DMS153 treated with DMSO at 0.1 percent for 48 hours (cell line): ENCODE results near the gene KATNAL2.
"Not testable (repeated sequence)": the region's sequence is repeated elsewhere in the genome, so short reads cannot be mapped to it uniquely, and the experiment has no call there.

ENCODE experiments used
- DNase-seq: peaks from one replicate; lab custom pipeline; 2025; ENCODE audit not compliant: unreplicated experiment; lab: John Stamatoyannopoulos, UW

Gene KATNAL2

GRCh38 chr18:47030887-47031286 lies 113.5 kb downstream of the KATNAL2 start:
- DNase-seq: not testable (repeated sequence)

GRCh38 chr18:47032945-47033344 lies 115.5 kb downstream of the KATNAL2 start:
- no peak for DNase-seq

DNA sequence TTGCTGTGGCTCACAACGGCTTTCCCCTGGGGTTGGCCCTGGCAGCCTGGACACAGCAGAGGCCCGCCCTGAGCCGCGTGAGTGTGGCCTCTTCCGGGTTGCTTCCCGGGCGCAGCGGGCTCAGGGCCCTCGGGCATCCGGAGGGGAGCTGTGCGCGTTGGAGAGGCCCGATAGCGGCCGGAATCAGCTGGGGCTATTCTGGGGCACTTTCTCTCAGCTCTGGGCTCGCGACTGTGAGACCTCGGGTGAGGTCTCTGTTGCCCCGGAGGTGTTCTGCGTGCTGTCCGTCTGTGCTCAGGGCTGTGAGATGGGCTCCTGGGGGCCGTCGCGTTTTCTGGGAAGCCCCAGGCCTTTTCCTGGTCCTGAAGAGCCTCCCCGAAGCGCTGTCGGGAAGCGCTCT lies 117.2 kb downstream of the KATNAL2 start:
- DNase-seq: not testable (repeated sequence)

GRCh38 chr18:47035156-47035671 lies 117.8 kb downstream of the KATNAL2 start, which contains the start of gene ELOA2:
ELOA2 (minus strand) TSS chr18:47035621; CDS start chr18:47035264, 357 bp downstream.
- no peak for DNase-seq

- peak; percentile 24 for DNase-seq
Observed at GRCh38 chr18:47036298-47036874, 119.0 kb downstream of the KATNAL2 start.

DNA sequence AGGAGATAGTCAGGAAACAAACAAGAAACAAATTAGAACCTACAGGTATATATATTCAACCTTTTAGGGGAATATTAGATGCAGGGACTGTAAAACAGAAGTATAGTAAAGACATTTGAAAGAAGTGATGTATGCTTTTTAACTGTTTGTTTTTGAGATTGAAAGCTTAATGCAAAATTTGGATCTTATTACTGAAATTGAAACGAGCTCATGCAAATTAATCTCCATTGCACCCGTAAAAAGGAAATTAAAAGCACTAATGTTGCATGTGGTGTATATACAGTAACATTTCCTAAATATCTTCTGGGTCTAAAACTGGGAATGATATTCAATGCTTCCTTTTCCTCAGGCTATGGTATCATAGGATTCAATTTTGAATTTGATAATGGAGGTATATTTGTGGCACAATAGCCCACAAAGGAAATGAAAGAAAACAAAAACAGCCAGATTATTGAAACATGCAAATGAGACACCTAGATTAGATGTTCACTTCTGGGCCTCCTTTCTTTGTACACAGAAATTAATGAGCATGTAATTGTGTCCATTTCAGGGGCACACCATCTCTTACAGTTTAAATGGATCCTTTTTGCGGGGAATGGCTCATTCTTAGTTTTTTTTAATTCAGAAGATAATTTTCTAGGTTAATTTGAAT lies 119.7 kb downstream of the KATNAL2 start:
- no peak for DNase-seq

- no peak for DNase-seq
Observed at GRCh38 chr18:47040982-47041381, 123.6 kb downstream of the KATNAL2 start.

- DNase-seq: no peak
Observed at GRCh38 chr18:47050468-47050867, 133.1 kb downstream of the KATNAL2 start.

GRCh38 chr18:47054369-47054768 lies 137.0 kb downstream of the KATNAL2 start:
- no peak for DNase-seq

DNA sequence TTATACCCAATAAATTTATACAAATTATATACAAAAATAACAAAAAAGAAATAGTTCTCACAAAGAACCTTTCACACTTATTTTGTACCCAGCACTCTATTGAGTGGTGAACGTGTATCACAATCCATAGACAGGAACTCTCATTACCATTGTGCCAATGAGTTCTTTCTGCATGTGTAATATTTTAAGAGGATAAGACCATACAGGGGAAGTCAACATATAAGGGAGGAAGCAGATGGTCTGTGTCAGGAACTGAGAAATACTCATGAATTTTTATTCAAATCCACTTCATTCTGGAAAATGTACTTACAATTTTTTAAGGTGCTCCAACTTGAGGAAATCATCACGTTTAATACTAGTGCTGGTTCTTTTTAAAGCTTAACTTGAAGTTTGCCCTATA lies 145.1 kb downstream of the KATNAL2 start:
- DNase-seq: no peak

GRCh38 chr18:47063096-47063495 lies 145.7 kb downstream of the KATNAL2 start:
- DNase-seq: no peak

GRCh38 chr18:47067648-47068047 lies 150.2 kb downstream of the KATNAL2 start:
- DNase-seq: no peak

DNA sequence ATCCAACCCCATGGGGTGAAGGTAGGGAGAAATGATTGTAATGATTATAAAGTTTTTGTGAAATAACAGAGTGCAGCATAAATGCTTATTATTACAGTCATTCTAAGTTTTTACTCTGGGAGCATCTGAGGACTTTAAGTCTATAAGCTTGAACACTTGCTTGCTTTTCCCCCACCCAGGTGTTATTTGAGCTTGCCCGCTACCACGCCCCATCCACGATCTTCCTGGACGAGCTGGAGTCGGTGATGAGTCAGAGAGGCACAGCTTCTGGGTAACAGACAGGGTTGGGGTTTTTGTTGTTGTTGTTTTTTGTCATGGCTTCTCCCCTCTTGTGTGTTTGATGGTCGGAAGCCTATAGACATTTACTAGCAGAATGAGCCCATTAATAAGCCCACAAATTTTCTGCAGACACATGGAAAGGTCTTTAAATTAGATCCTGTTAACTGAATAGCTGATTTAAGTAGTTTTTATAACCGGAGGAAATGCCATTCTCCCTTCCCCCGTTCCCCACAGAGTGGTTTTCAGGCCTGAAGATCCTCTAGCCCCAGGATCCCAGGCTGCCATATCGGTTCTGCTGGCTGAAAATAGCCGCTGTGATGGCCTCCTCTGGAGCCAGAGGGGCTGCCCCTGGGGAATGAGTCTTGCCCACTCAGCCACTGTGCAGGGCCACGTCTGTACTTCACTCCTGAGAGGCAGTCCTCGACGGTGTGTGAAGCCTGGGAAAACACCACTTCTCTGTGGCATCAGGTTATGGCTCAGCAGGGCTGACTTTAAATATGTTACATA lies 157.9 kb downstream of the KATNAL2 start:
- DNase-seq: no peak

GRCh38 chr18:47077111-47077510 lies 159.7 kb downstream of the KATNAL2 start:
- DNase-seq: no peak

DNA sequence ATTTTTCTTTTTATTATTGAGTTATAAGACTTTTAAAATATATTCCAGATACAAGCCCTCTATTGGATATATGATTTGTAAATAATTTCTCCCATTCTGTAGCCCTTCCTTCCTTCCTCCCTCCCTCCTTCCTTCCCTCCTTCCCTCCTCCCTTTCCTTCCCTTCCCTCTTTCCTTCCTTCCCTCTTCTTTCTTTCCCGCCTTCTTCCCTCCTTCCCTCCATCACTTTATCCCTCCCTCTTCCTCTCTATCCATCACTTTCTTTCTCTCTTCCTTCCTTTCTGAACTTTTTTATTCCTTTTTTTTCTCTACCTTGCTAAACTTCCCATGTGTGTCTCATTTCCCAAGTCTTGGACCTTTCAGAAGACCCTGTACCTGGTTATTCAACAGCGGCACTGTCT lies 163.5 kb downstream of the KATNAL2 start:
- DNase-seq: no peak

- no peak for DNase-seq
Observed at GRCh38 chr18:47081578-47081977, 164.2 kb downstream of the KATNAL2 start.

DNA sequence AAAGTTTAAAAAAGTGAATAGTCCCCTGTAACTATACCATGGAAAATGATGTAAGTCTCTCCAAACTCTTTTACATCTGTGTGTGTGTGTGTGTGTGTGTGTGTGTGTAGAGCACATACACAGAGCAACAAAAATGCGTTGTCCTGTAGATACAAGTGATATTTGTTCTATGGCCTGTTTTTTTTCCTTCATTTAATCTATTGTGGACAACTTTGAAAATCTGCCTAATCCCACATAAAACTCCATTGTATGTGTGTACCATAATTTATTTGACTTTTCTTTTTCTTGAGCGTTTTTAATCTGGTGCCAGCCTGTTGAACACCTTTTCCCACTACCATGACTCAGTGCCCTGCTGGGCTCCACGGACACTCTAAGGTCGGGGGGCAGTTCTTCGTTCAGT lies 170.3 kb downstream of the KATNAL2 start:
- no peak for DNase-seq

- no peak for DNase-seq
Observed at GRCh38 chr18:47095810-47096209, 178.4 kb downstream of the KATNAL2 start.

DNA sequence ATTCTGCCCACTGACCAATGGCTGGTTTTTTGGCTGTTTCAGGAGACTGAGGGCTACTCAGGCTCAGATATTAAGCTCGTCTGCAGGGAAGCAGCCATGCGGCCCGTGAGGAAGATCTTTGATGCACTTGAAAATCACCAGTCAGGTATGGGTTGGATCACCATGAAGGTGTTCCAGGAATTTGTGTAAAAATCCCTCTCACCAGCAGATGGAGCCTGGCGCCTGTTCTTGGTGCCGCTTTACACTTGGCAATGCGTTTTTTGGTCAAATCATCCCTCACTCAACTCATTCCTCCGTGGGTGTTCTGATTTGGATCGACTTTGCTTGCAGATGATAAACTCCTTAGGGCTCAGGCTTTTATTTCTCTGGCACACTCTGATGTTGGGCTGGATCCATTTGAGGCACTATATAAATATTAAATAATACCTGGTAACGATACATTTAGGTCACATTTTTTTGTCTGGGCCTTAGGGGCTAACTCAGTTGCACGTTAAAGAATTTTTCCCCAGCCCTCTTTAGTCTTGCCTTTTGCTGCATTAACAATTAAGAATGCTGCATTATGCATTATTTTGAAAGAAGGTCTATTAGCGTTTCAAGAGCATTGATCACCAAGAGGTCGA lies 182.9 kb downstream of the KATNAL2 start:
- DNase-seq: peak; percentile 20

GRCh38 chr18:47108373-47108772 lies 191.0 kb downstream of the KATNAL2 start:
- no peak for DNase-seq

GRCh38 chr18:47108998-47109405 lies 191.6 kb downstream of the KATNAL2 start:
- DNase-seq: no peak
